Breast epithelium (tissue), 3 donors: Measurements from ENCODE around the gene PPARG.

Experiments used
- POLR2A ChIP-seq: fragments of 450-650 bp; IDR thresholded peaks from one replicate; pipeline ENCODE4 v1.6.1; 2016; ENCODE audit warnings: antibody characterized with exemption, mild to moderate bottlenecking, moderate library complexity
- POLR2AphosphoS5 ChIP-seq, 3 donors: sonication (generic); formaldehyde crosslinking; IDR thresholded peaks; one replicate each; pipeline ENCODE4 v1.6.1; 2017; ENCODE audit warnings: antibody characterized with exemption in 3 of 3
- TF ChIP-seq, protein P1 (sequence below), 3 donors: fragments of 450-650 bp; IDR thresholded peaks; one replicate each; pipeline ENCODE4 v1.5.1; 2016 to 2017; ENCODE audit warnings: antibody characterized with exemption in 3 of 3, mild to moderate bottlenecking in 3 of 3, moderate library complexity in 3 of 3

DNA sequence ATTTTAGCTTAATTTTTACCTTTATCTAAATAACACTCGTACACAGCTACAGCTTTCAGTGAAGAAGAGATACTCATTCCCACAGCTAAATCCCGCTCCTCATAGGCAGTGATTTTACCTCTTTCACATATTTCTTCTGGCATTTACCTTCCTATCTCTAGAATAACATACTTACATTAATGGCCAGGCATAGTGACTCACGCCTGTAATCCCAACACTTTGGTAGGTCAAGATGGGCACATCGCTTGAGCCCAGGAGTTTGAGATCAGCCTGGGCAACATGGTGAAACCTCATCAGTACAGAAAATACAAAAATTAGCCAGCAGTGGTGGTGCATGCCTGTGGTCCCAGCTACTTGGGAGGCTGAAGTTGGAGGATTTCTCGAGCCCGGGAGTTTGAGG lies 80.2 kb downstream of the PPARG start:
- TF ChIP-seq, protein P1, sequence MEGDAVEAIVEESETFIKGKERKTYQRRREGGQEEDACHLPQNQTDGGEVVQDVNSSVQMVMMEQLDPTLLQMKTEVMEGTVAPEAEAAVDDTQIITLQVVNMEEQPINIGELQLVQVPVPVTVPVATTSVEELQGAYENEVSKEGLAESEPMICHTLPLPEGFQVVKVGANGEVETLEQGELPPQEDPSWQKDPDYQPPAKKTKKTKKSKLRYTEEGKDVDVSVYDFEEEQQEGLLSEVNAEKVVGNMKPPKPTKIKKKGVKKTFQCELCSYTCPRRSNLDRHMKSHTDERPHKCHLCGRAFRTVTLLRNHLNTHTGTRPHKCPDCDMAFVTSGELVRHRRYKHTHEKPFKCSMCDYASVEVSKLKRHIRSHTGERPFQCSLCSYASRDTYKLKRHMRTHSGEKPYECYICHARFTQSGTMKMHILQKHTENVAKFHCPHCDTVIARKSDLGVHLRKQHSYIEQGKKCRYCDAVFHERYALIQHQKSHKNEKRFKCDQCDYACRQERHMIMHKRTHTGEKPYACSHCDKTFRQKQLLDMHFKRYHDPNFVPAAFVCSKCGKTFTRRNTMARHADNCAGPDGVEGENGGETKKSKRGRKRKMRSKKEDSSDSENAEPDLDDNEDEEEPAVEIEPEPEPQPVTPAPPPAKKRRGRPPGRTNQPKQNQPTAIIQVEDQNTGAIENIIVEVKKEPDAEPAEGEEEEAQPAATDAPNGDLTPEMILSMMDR (IDR thresholded peaks at IDR 0.05): no peak
- TF ChIP-seq POLR2A (no peak), POLR2AphosphoS5 (IDR thresholded peaks at IDR 0.05) (no peak)
